ENCODE data around the gene RGS10. TPM values are rescaled to one million over a fixed set of nuclear protein-coding genes. Genes with fewer than 3 reads are reported as not detected.
A peak's percentile ranks its signal among the peaks of the same experiment; 100 is the strongest.

RGS10 gene
- total RNA-seq, 2 donors from 2014 or later, result 4.3 to 7.5 TPM

DNA sequence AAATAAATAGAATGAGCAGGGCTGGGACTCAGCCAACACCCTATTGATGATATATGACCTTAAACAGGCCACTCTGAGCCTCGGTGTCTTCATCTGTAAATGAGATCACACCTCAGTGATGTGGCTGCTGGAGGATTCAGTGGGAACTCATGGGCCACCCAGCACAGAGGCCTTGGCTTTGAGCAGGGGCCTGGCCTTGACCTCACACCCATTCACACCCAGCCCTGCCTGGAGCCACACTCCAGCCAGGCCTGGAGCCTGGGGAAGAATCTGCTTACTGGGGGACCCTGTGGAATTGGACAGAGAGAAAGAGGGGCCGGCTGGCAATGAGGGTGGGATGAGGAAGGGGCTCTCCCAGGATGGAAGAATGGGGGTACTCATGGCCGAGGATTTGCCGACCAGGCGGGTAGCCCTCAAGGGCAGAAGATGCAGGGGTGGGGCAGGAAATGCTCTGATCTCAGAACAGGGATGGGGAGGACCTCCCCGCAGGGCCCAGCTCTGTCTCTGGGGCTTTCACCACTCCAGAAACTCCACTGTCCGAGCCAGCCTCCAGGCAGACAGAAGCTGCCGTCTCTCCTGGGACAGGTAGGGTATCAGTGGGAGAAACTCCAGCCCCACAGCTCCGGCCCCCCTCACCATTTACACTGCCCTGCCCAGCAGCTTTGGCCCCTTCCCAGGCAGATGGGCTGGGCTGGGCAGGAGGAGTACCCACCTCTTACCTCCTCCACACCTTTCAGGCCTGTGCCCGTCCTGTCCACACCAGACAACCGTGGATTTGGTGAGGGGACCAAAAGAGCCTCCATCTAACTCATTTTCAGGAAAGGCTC, 81.9 kb downstream of the RGS10 start:
- H3K27me3 Mint-ChIP-seq (ENCODE audit: insufficient read depth), result peaks cover 19% of the 10 kb centered on the region
- TF ChIP-seq, protein P1, sequence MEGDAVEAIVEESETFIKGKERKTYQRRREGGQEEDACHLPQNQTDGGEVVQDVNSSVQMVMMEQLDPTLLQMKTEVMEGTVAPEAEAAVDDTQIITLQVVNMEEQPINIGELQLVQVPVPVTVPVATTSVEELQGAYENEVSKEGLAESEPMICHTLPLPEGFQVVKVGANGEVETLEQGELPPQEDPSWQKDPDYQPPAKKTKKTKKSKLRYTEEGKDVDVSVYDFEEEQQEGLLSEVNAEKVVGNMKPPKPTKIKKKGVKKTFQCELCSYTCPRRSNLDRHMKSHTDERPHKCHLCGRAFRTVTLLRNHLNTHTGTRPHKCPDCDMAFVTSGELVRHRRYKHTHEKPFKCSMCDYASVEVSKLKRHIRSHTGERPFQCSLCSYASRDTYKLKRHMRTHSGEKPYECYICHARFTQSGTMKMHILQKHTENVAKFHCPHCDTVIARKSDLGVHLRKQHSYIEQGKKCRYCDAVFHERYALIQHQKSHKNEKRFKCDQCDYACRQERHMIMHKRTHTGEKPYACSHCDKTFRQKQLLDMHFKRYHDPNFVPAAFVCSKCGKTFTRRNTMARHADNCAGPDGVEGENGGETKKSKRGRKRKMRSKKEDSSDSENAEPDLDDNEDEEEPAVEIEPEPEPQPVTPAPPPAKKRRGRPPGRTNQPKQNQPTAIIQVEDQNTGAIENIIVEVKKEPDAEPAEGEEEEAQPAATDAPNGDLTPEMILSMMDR (conservative IDR thresholded peaks at IDR 0.05), result no peak
- H3K9me3 Mint-ChIP-seq, result peaks cover 12% of the 10 kb centered on the region
- no peak overlapping the region for H3K4me3 Mint-ChIP-seq
- Histone ChIP-seq H3K36me3 (ENCODE audit: control insufficient read depth, insufficient read depth, low read length) (no peaks in the 10 kb centered on the region), H3K27ac (ENCODE audit: low read depth, low read length) (no peak overlapping the region), H3K4me3 (ENCODE audit: low read length) (no peak overlapping the region), H3K4me1 (ENCODE audit: control insufficient read depth, insufficient read depth, low read length) (no peaks in the 10 kb centered on the region), H3K27me3 (ENCODE audit: control insufficient read depth, insufficient read depth, low read length, poor library complexity, severe bottlenecking) (no peaks in the 10 kb centered on the region), H3K9ac (ENCODE audit: extremely low read depth, low read length, poor library complexity, severe bottlenecking) (no peak overlapping the region), H3K9me3 (ENCODE audit: control insufficient read depth, low read length) (peaks cover 8% of the 10 kb centered on the region)
- H3K4me1 Mint-ChIP-seq, result no peaks in the 10 kb centered on the region
- 92 to 94% methylated on average over 4 to 11 of the region's 11 CpGs for WGBS, 2 experiments (ENCODE audit: insufficient coverage in 1 of 2, insufficient read length in 1 of 2)
- DNase-seq, result no peak
- no peaks in the 10 kb centered on the region for H3K36me3 Mint-ChIP-seq (ENCODE audit: low read depth)
- no peak overlapping the region for H3K27ac Mint-ChIP-seq

DNA sequence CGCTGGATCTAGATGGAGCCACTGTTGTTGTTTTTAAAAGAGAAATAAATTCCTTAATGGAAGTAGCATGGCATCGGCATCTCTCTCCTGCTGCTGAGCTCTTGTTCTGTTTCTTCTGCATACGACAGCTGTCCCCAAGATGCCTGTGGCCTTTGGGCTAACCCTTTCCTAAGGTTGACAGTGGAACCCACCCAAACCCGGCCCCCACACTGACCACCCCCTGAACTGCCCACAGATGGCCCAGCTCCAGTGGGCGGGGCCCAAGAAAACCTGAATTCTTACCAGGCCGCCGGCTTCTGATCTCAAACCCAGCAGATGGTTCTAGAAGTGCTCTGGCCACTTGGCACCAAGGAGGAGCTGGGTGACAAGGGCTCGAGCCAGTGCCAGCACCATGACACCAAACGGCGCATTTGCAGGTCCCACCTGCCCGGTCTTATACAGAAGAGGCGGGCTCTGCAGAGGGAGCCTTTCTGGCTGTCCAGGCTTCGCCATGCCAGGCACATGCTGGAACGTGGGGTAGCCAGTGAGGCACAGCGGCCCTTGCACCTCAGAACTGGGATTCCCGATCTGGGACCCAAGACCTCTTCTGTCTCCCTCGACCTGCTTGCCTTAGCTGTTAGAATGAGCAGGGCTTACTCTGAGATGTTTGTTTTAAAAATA, 82.7 kb downstream of the RGS10 start:
- Histone ChIP-seq H3K9me3 (ENCODE audit: control insufficient read depth, low read length) (peaks cover 8% of the 10 kb centered on the region), H3K27me3 (ENCODE audit: control insufficient read depth, insufficient read depth, low read length, poor library complexity, severe bottlenecking) (no peaks in the 10 kb centered on the region), H3K36me3 (ENCODE audit: control insufficient read depth, insufficient read depth, low read length) (no peaks in the 10 kb centered on the region), H3K27ac (ENCODE audit: low read depth, low read length) (no peak overlapping the region), H3K9ac (ENCODE audit: extremely low read depth, low read length, poor library complexity, severe bottlenecking) (no peak overlapping the region), H3K4me3 (ENCODE audit: low read length) (no peak overlapping the region), H3K4me1 (ENCODE audit: control insufficient read depth, insufficient read depth, low read length) (no peaks in the 10 kb centered on the region)
- TF ChIP-seq, protein P1 (conservative IDR thresholded peaks at IDR 0.05), result no peak
- Mint-ChIP-seq H3K27ac (no peak overlapping the region), H3K36me3 (ENCODE audit: low read depth) (no peaks in the 10 kb centered on the region), H3K4me1 (no peaks in the 10 kb centered on the region), H3K27me3 (ENCODE audit: insufficient read depth) (peaks cover 15% of the 10 kb centered on the region), H3K9me3 (peaks cover 12% of the 10 kb centered on the region), H3K4me3 (no peak overlapping the region)
- 86 to 94% methylated on average over 10 to 17 of the region's 17 CpGs for WGBS, 2 experiments (ENCODE audit: insufficient coverage in 1 of 2, insufficient read length in 1 of 2)
- no peak for DNase-seq

DNA sequence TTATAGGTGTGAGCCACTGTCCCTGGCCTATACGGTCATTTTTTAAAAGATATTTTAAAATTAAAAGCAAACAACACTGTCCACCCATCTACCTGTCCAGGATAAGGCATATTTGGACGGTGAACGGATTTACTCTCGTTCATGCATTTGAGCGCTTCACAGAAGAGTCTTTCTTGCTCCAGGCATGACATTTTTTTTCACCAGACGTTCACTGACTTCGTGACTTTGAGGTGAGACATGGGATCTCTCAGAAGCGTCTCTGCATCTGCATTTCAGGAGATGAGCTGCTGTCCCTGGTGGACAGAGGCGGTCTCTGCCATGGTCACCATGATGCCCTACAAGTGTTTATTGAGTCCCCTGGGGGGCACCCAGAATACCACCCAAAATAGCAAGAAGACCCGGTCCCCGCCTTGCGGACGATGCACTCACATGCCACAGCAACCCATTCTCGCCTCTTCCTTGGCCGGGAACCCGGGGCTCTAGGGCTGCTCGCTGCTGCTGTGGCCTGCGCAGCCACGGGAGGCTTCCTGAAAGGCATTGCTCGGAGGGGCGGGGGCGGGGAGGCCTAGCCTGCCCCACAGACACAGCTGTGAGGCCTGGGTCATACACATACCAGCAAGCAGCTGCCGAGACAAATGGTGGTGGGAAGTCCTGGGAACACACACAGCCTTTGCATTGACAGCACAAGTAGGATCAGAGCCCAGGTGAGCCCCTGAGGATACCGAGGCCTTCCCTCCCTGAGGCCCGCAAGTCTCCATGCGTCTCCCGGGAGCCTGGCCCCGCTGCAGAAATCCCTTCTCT, 84.4 kb downstream of the RGS10 start:
- Histone ChIP-seq H3K4me3 (ENCODE audit: low read length) (no peak overlapping the region), H3K36me3 (ENCODE audit: control insufficient read depth, insufficient read depth, low read length) (no peaks in the 10 kb centered on the region), H3K27me3 (ENCODE audit: control insufficient read depth, insufficient read depth, low read length, poor library complexity, severe bottlenecking) (no peaks in the 10 kb centered on the region), H3K27ac (ENCODE audit: low read depth, low read length) (no peak overlapping the region), H3K4me1 (ENCODE audit: control insufficient read depth, insufficient read depth, low read length) (no peaks in the 10 kb centered on the region), H3K9ac (ENCODE audit: extremely low read depth, low read length, poor library complexity, severe bottlenecking) (no peak overlapping the region), H3K9me3 (ENCODE audit: control insufficient read depth, low read length) (peaks cover 3% of the 10 kb centered on the region)
- TF ChIP-seq, protein P1 (conservative IDR thresholded peaks at IDR 0.05), result peak; percentile 39
- Mint-ChIP-seq H3K27me3 (ENCODE audit: insufficient read depth) (peaks cover 10% of the 10 kb centered on the region), H3K9me3 (peaks cover 8% of the 10 kb centered on the region), H3K36me3 (ENCODE audit: low read depth) (no peaks in the 10 kb centered on the region), H3K27ac (no peak overlapping the region), H3K4me1 (no peaks in the 10 kb centered on the region), H3K4me3 (no peak overlapping the region)
- no peak for DNase-seq
- 92 to 97% methylated on average over 16 to 28 of the region's 28 CpGs for WGBS, 2 experiments (ENCODE audit: insufficient coverage in 1 of 2, insufficient read length in 1 of 2)

Measured in endodermal cell (in vitro differentiated cells).